GM10248 (cell line): ENCODE results near the gene MMAB.

ENCODE experiments used
- CTCF ChIA-PET: fragments of 300-600 bp; sonication (Branson Sonifier 250); formaldehyde crosslinking; extraction: SDS; loops from one replicate; lab custom pipeline; 2021; ENCODE audit warnings: antibody characterized with exemption; lab: Yijun Ruan, JAX
- POLR2A ChIA-PET: fragments of 350-650 bp; sonication (Branson Sonifier 250); formaldehyde crosslinking; extraction: SDS; loops from one replicate; lab custom pipeline; 2020; ENCODE audit warnings: antibody characterized with exemption; lab: Yijun Ruan, JAX
- DNase-seq: peaks from one replicate; pipeline ENCODE4 v3.0.0; 2012; ENCODE audit errors: extremely low spot score
- CTCF ChIP-seq: IDR thresholded peaks from 2 replicates; pipeline ENCODE4 v1.5.1; 2012; ENCODE audit warnings: mild to moderate bottlenecking, low read depth; ENCODE audit errors: extremely low read depth, missing control alignments, control extremely low read depth

Gene MMAB

GRCh38 chr12:109594556-109595317, 21.4 kb upstream of the MMAB start:
- POLR2A ChIA-PET, result interaction anchor here (0.7 kb wide), 1 partner anchor 162 kb away, joined by 3 read pairs; no protein-coding TSS in a partner anchor
- CTCF ChIA-PET, result interaction anchor here (0.7 to 4.8 kb wide), 5 partner anchors 11 to 251 kb away, joined by 3 to 56 read pairs (median 7); partner anchors contain the start of genes MMAB and MVK
- no peak for TF ChIP-seq CTCF
- DNase-seq, result no peak

- ChIA-PET POLR2A (no interaction called here), CTCF (interaction anchor here (1.9 kb wide), 1 partner anchor 8 kb away, joined by 6 read pairs; no protein-coding TSS in a partner anchor)
- DNase-seq, result no peak
- no peak for TF ChIP-seq CTCF
Observed at GRCh38 chr12:109592905-109593272, 19.6 kb upstream of the MMAB start.

- POLR2A ChIA-PET, result no interaction called here
- DNase-seq, result no peak
- no peak for TF ChIP-seq CTCF
- CTCF ChIA-PET, result interaction anchor here (1.0 to 1.9 kb wide), 2 partner anchors 8 to 11 kb away, joined by 5 to 6 read pairs; no protein-coding TSS in a partner anchor
Observed at GRCh38 chr12:109592195-109592904, 19.0 kb upstream of the MMAB start.

- POLR2A ChIA-PET, result no interaction called here
- CTCF ChIA-PET, result interaction anchor here (1.0 kb wide), 1 partner anchor 10 kb away, joined by 5 read pairs; no protein-coding TSS in a partner anchor
- DNase-seq, result no peak
- TF ChIP-seq CTCF, result no peak
Observed at GRCh38 chr12:109591041-109591440, 17.7 kb upstream of the MMAB start.

GRCh38 chr12:109590566-109590965, 17.3 kb upstream of the MMAB start:
- no peak for TF ChIP-seq CTCF
- CTCF ChIA-PET, result no interaction called here
- DNase-seq, result no peak
- POLR2A ChIA-PET, result no interaction called here

GRCh38 chr12:109589691-109590245, 16.5 kb upstream of the MMAB start:
- DNase-seq, result no peak
- TF ChIP-seq CTCF, result no peak
- POLR2A ChIA-PET, result no interaction called here
- CTCF ChIA-PET, result interaction anchor here (1.2 to 2.6 kb wide), 2 partner anchors 8 to 16 kb away, joined by 3 to 17 read pairs; partner anchors contain the start of gene MVK
